Measurements from ENCODE around the gene RFX6.

The RFX6 gene

GRCh38 chr6:116975600-116975999, 98.6 kb downstream of the RFX6 start:
- Histone ChIP-seq H3K4me1 (ENCODE audit: control insufficient read depth, insufficient read depth, low read length) (no peaks in the 10 kb centered on the region), H3K27me3 (ENCODE audit: control insufficient read depth, insufficient read depth, low read length) (no peaks in the 10 kb centered on the region), H3K9me3 (replicated peaks; ENCODE audit: low read length) (no peaks in the 10 kb centered on the region), H3K9ac (ENCODE audit: low read depth, low read length) (no peak overlapping the region), H3K36me3 (ENCODE audit: insufficient read depth, low read length) (no peaks in the 10 kb centered on the region), H3K4me2 (ENCODE audit: low read length) (no peak overlapping the region), H3K4me3 (ENCODE audit: low read length) (no peak overlapping the region)

GRCh38 chr6:116979560-116979959, 102.5 kb downstream of the RFX6 start:
- no peaks in the 10 kb centered on the region for H3K4me1 ChIP-seq (ENCODE audit: control insufficient read depth, insufficient read depth, low read length)
- H3K4me3 ChIP-seq (ENCODE audit: low read length): no peak overlapping the region
- no peaks in the 10 kb centered on the region for H3K36me3 ChIP-seq (ENCODE audit: insufficient read depth, low read length)
- no peaks in the 10 kb centered on the region for H3K9me3 ChIP-seq (replicated peaks; ENCODE audit: low read length)
- H3K9ac ChIP-seq (ENCODE audit: low read depth, low read length): no peak overlapping the region
- H3K4me2 ChIP-seq (ENCODE audit: low read length): no peak overlapping the region
- no peaks in the 10 kb centered on the region for H3K27me3 ChIP-seq (ENCODE audit: control insufficient read depth, insufficient read depth, low read length)

Data from skeletal muscle satellite cell (primary cell).